NCI-H187 (cell line): ENCODE data around the gene CTNND2.

Experiments
- DNase-seq, 2 experiments: peaks; one replicate each; lab custom pipeline; 2025; lab: John Stamatoyannopoulos, UW

The CTNND2 gene

GRCh38 chr5:10987276-10987924 is 916.8 kb downstream of the CTNND2 start:
- no peak for DNase-seq

- no peak for DNase-seq
These were observed 918.5 kb downstream of the CTNND2 start for GRCh38 chr5:10985721-10986110.

- DNase-seq: no peak
These were observed 919.0 kb downstream of the CTNND2 start for GRCh38 chr5:10985091-10985720.

- DNase-seq: no peak
These were observed 920.1 kb downstream of the CTNND2 start for GRCh38 chr5:10984021-10984715.

- DNase-seq: no peak
These were observed 921.6 kb downstream of the CTNND2 start for GRCh38 chr5:10982626-10983025.

- DNase-seq: no peak
These were observed 922.3 kb downstream of the CTNND2 start for GRCh38 chr5:10981932-10982331.

GRCh38 chr5:10977011-10977410 is 927.2 kb downstream of the CTNND2 start:
- DNase-seq: no peak

GRCh38 chr5:10975945-10976344 is 928.3 kb downstream of the CTNND2 start:
- DNase-seq: no peak

GRCh38 chr5:10974850-10975249 is 929.4 kb downstream of the CTNND2 start:
- DNase-seq: no peak

GRCh38 chr5:10973316-10973715 is 930.9 kb downstream of the CTNND2 start:
- DNase-seq: no peak

GRCh38 chr5:10969684-10970180 is 934.5 kb downstream of the CTNND2 start:
- no peak for DNase-seq

GRCh38 chr5:10964806-10965205 is 939.4 kb downstream of the CTNND2 start:
- no peak for DNase-seq

GRCh38 chr5:10958728-10959127 is 945.5 kb downstream of the CTNND2 start:
- no peak for DNase-seq

GRCh38 chr5:10949856-10950630 is 954.2 kb downstream of the CTNND2 start:
- no peak for DNase-seq

- no peak for DNase-seq
These were observed 958.2 kb downstream of the CTNND2 start for GRCh38 chr5:10946050-10946449.

GRCh38 chr5:10941900-10942299 is 962.3 kb downstream of the CTNND2 start:
- no peak for DNase-seq

GRCh38 chr5:10936081-10936855 is 968.0 kb downstream of the CTNND2 start:
- DNase-seq: no peak

- DNase-seq: no peak
These were observed 968.7 kb downstream of the CTNND2 start for GRCh38 chr5:10935536-10935935.

GRCh38 chr5:10934783-10935355 is 969.4 kb downstream of the CTNND2 start:
- no peak for DNase-seq

GRCh38 chr5:10933121-10933520 is 971.1 kb downstream of the CTNND2 start:
- DNase-seq: no peak

- DNase-seq: no peak
These were observed 971.8 kb downstream of the CTNND2 start for GRCh38 chr5:10932426-10932825.
